ENCODE results near the gene DLGAP3. TPM values are rescaled to one million over a fixed set of nuclear protein-coding genes. Genes with fewer than 3 reads are reported as not detected.

The DLGAP3 gene
- total and polyA plus RNA-seq, 12 donors = 0.07 to 0.35 (median 0.13) TPM; not detected in 6

DNA sequence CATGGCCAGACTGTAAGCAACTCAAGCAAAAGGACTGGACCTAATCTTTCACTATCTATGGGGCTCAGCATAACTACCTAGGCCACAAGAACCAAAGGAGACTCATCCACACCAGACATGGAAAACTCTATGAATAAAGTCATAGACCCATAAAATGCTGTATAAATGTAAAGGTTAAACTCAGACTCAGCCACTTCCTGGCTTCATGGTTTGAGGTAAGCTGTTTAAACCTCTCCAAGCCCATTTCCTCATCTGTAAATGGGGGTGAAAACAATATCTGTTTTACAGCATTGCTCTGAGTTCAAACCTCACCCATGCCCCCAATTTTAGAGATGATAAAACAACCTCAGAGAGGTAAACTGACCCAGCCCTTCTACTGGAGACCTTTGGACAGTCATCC lies 65.9 kb downstream of the DLGAP3 start:
- no peaks in the 10 kb centered on the region for H3K36me3 ChIP-seq
- DNase-seq (no peak), ATAC-seq (no peak)
- TF ChIP-seq, protein P1, sequence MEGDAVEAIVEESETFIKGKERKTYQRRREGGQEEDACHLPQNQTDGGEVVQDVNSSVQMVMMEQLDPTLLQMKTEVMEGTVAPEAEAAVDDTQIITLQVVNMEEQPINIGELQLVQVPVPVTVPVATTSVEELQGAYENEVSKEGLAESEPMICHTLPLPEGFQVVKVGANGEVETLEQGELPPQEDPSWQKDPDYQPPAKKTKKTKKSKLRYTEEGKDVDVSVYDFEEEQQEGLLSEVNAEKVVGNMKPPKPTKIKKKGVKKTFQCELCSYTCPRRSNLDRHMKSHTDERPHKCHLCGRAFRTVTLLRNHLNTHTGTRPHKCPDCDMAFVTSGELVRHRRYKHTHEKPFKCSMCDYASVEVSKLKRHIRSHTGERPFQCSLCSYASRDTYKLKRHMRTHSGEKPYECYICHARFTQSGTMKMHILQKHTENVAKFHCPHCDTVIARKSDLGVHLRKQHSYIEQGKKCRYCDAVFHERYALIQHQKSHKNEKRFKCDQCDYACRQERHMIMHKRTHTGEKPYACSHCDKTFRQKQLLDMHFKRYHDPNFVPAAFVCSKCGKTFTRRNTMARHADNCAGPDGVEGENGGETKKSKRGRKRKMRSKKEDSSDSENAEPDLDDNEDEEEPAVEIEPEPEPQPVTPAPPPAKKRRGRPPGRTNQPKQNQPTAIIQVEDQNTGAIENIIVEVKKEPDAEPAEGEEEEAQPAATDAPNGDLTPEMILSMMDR (IDR thresholded peaks at IDR 0.05) = no peak
- H3K27ac ChIP-seq = no peak overlapping the region
- no peak overlapping the region for H3K4me3 ChIP-seq
- peaks cover 3 to 34% (median 24%) of the 10 kb centered on the region in 9 donors for H3K4me1 ChIP-seq
- no peaks in the 10 kb centered on the region for H3K9me3 ChIP-seq
- intact Hi-C loops (cut with DNase I) = loop anchor here in 4 of 10 donors (10.0 kb wide), 2 partner anchors 121 to 331 kb away; partner anchors contain the start of genes TMEM35B (in 3 of the 4) and SFPQ (in 1 of the 4)
- no peaks in the 10 kb centered on the region for H3K27me3 ChIP-seq

DNA sequence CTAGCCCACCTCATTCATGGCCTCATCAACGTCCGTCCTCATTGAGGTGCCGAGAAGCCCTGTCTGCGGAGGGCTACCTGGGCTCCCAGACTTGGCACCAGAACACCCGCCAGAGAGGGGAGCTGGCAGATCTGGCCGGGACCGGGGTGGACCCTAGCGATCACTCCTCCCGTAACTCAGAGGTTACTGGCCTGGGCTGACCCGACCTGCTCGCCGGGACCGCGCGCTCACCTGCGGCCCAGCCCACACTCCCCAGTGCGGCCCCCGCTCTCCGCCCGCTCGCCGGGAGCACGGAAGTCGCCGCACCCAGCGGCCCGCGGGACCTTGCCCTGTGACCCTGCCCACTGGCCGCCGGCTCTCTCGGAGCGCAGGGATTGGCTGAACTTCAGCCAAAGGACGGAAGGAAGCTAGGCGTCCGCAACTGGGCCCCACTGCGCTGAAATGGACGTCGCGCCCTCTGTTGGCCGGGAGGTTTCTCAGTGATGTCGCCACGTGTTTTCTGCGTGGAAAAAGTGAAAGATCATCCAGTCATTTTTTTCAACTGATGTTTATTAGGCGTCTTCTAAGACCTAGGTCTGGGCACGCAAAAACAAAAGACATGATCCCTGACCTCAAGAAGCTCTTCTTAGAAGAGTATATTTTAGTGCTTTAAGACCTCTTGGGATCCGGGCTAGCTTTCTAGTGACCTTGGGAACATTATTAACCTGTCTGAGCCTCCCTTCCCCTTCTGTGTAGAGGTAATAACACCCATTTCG lies 69.8 kb downstream of the DLGAP3 start, which contains the start of gene SMIM12:
TSS of gene SMIM12 (minus strand) at position 304 of the 755 bp plus-strand sequence. CDS start 3,772 bp downstream, outside the sequence.
- Histone ChIP-seq H3K27ac (peak within 1 kb of the TSS; percentile 77 to 96 (median 90)), H3K36me3 (peaks cover 0 to 21% (median 10%) of the 10 kb centered on the region in 9 donors), H3K9me3 (no peaks in the 10 kb centered on the region), H3K4me1 (peaks cover 8 to 37% (median 26%) of the 10 kb centered on the region in 9 donors), H3K4me3 (peak within 1 kb of the TSS; percentile 79 to 96 (median 91)), H3K27me3 (no peaks in the 10 kb centered on the region)
- intact Hi-C loops (cut with DNase I) = loop anchor here in 5 of 10 donors (10.0 kb wide), 2 partner anchors 125 to 335 kb away; partner anchors contain the start of genes TMEM35B (in 4 of the 5) and SFPQ (in 1 of the 5)
- DNase-seq (peak; percentile 94 to 96), ATAC-seq (peak; percentile 96 to 100 (median 98))
- 1 to 2% methylated on average over 47 of the region's 47 CpGs for WGBS, 2 donors
- TF ChIP-seq, protein P1 (IDR thresholded peaks at IDR 0.05) = peak; percentile 80 to 95 (median 91)

DNA sequence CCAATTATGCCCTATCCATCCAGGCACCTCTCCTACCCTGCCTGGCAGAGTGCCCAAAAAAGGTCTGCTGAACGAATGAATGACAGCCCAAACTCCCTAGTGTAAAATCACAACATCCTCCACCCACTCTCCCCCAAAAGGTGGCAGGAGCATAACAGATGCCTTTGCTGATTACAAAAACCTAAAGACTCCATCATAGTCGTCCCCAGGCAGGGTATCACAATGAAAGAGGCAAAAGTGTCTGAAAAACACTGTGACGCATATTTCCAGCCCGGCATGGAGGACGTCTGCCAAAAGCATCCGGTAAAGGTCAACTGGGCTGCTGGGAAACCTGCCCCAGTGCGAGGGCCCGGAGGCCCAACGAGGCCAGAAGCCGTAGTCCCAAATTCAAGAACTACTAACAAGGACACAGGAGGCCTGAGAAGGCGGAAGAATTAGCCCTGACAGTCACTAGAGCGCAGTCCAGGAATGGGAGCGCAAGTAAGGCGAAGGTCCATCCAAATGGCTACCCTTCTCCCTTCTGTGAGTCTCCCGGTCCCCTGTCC lies 70.5 kb downstream of the DLGAP3 start:
- ATAC-seq (peak; percentile 6 to 59 (median 41)), DNase-seq (no peak)
- peak overlapping the region; percentile 79 to 96 (median 91) for H3K4me3 ChIP-seq
- peak overlapping the region; percentile 77 to 96 (median 90) for H3K27ac ChIP-seq
- peaks cover 8 to 37% (median 26%) of the 10 kb centered on the region in 9 donors for H3K4me1 ChIP-seq
- intact Hi-C loops (cut with DNase I) = loop anchor here in 1 of 10 donors (10.0 kb wide), 1 partner anchor 126 kb away; the partner anchor contains the start of gene TMEM35B
- WGBS, 2 donors = 0 to 1% methylated on average over 15 of the region's 15 CpGs
- TF ChIP-seq, protein P1 (IDR thresholded peaks at IDR 0.05) = no peak
- H3K36me3 ChIP-seq = peaks cover 0 to 28% (median 14%) of the 10 kb centered on the region in 9 donors
- H3K27me3 ChIP-seq = no peaks in the 10 kb centered on the region
- no peaks in the 10 kb centered on the region for H3K9me3 ChIP-seq

DNA sequence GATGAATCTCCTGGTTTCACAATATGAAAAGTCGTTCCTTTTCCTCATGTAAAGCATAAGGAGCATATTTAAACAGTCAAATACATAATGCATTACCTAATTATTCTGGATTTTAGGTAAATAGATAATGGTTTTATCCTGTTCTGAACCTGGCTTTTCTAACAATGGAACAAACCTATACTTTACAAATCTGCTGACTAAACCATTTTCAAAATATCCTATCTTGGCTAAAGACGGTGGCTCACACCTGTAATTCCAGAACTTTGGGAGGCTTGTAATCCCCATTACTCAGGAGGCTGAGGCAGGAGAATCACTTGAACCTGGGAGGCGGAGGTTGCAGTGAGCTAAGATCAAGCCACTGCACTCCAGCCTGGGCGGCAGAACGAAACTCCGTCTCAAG lies 72.8 kb downstream of the DLGAP3 start:
- Histone ChIP-seq H3K36me3 (peaks cover 0 to 44% (median 17%) of the 10 kb centered on the region in 9 donors), H3K27ac (no peak overlapping the region), H3K4me3 (no peak overlapping the region), H3K9me3 (no peaks in the 10 kb centered on the region), H3K27me3 (no peaks in the 10 kb centered on the region), H3K4me1 (peaks cover 9 to 53% (median 35%) of the 10 kb centered on the region in 9 donors)
- no peak for DNase-seq
- no peak for ATAC-seq
- 95 to 96% methylated on average over 6 of the region's 6 CpGs for WGBS, 2 donors
- TF ChIP-seq, protein P1 (IDR thresholded peaks at IDR 0.05) = no peak
- intact Hi-C loops (cut with DNase I) = loop anchor here in 1 of 10 donors (10.0 kb wide), 1 partner anchor 128 kb away; the partner anchor contains the start of gene TMEM35B

Measured in heart right ventricle (tissue), 16 donors.